Esophagus muscularis mucosa (tissue), 4 donors: ENCODE data around the gene WNT7A. TPM values are rescaled to one million over a fixed set of nuclear protein-coding genes. Genes with fewer than 3 reads are reported as not detected.
"Not testable (repeated sequence)": the region's sequence is repeated elsewhere in the genome, so short reads cannot be mapped to it uniquely, and the experiment has no call there.

ENCODE experiments used
- DNase-seq: peaks from one replicate; pipeline ENCODE4 v3.0.0-alpha.2; 2017; ENCODE audit errors: extremely low spot score
- H3K27ac ChIP-seq, 4 donors: fragments of 200-600 bp; sonication (generic); replicated peaks in 1 of 4; 1 replicate in 3 of 4; 2 replicates in 1 of 4; pipeline ENCODE4 v1.5.1; 2016 to 2019; ENCODE audit warnings: mild to moderate bottlenecking in 1 of 4
- H3K27me3 ChIP-seq, 4 donors: fragments of 200-600 bp; sonication (generic); one replicate each; pipeline versions ENCODE4 v1.5.1 to v1.6.0; 2016 to 2019
- H3K36me3 ChIP-seq, 4 donors: fragments of 200-600 bp; sonication (generic); one replicate each; pipeline ENCODE4 v1.5.1; 2016 to 2019
- H3K4me1 ChIP-seq, 4 donors: fragments of 200-600 bp; sonication (generic); one replicate each; pipeline ENCODE4 v1.5.1; 2016 to 2019
- H3K4me3 ChIP-seq, 4 donors: fragments of 200-600 bp; sonication (generic); 1 replicate in 2 of 4; 2 replicates in 2 of 4; pipeline ENCODE4 v1.5.1; 2016 to 2019; ENCODE audit warnings: mild to moderate bottlenecking in 4 of 4, moderate library complexity in 1 of 4
- H3K9me3 ChIP-seq, 4 donors: fragments of 200-600 bp; sonication (generic); 1 replicate in 3 of 4; 2 replicates in 1 of 4; pipeline ENCODE4 v1.5.1; 2016 to 2019
- EP300 ChIP-seq: sonication (generic); formaldehyde crosslinking; IDR thresholded peaks from one replicate; pipeline ENCODE4 v1.6.1; 2017; ENCODE audit warnings: antibody characterized with exemption
- POLR2A ChIP-seq: fragments of 450-650 bp; IDR thresholded peaks from one replicate; pipeline ENCODE4 v1.6.1; 2017; ENCODE audit warnings: antibody characterized with exemption, moderate library complexity, mild to moderate bottlenecking, low read depth
- POLR2AphosphoS5 ChIP-seq, 2 donors: sonication (generic); formaldehyde crosslinking; IDR thresholded peaks; one replicate each; pipeline ENCODE4 v1.6.1; 2017; ENCODE audit warnings: antibody characterized with exemption in 2 of 2
- WGBS: methylation state at CpG from one replicate; pipeline ENCODE4 v1.1.5; 2018; 5-methylcytosine and 5-hydroxymethylcytosine counted together
- intact Hi-C: fragments of 100-400 bp; cut with DNase I; formaldehyde crosslinking; loops from one replicate; pipeline ENCODE4 v1.15.1; 2023
- total RNA-seq, 4 donors: library from RNA; depleted of rRNA; stranded (reverse); fragments of >200 nt; gene quantifications; one replicate each; pipeline versions ENCODE4 v1.1.0 to v1.2.1, GENCODE V29; 2016
- TF ChIP-seq, protein P1 (sequence below), 3 experiments: fragments of 200-600 bp in 2 of 3; fragments of 450-650 bp in 1 of 3; sonication (generic) in 2 of 3; IDR thresholded peaks; one replicate each; pipeline ENCODE4 v1.5.1; 2017 to 2019; ENCODE audit warnings: antibody characterized with exemption in 3 of 3, mild to moderate bottlenecking in 2 of 3, moderate library complexity in 1 of 3

Gene WNT7A
- not detected for total RNA-seq

DNA sequence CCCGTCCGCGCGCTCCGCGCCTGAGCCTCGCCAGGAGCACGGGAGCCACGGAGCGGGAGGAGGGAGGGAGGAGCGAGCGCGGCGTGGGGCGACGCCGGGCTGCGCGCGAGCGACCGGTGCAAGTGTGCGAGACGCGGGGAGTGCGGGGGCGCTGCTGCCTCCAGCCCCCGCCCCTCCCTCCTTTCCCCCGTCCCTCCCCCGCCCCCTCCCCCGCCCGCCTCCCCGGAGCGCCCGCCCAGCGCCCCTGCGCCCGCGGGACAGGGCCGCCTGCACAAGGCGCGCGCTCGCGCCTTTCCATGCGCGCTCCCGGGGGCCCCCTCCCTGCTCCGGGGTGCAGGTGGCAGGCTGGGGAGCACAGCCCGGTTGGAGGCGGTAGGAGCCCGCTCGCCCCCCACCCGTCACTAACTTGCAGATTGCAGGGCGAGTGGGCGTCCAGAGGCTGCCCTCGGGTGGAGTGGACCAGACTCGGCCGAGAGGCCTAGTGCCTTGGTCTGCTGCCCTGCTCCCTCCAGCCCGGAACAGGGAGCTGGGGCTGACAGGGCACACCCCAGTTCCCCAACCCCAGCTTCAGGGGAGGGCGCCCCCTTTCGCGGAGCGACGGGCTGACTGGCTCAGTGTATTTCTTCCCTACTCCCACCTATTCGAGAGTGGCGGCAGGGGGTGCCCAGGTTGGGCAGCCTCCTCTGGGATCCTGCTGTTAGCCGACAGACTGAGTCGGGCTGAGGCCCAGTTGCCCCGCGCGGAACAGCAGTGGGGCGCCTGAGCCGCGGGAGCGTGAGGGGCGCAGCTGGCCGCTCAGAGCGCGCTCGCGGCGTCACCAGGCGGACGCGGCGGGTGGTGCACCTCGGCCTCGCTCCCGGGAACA, at the start of gene WNT7A:
TSS of gene WNT7A (minus strand) at position 126 of the 865 bp plus-strand sequence. CDS start 255 bp downstream, outside the sequence.
- intact Hi-C loops: loop anchor here (10.0 kb wide), 1 partner anchor 385 kb away; no protein-coding TSS in a partner anchor
- WGBS: 0% methylated on average over 2 of the region's 90 CpGs

DNA sequence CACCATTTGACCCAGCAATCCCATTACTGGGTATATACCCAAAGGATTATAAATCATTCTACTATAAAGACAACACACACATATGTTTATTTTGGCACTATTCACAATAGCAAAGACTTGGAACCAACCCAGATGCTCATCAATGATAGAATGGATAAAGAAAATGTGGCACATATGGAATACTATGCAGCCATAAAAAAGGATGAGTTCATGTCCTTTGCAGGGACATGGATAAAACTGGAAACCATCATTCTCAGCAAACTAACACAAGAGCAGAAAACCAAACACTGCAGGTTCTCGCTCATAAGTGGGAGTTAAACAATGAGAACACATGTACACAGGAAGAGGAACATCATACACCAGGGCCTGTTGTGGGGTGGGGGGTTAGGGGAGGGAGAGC, 48.9 kb upstream of the WNT7A start:
- Histone ChIP-seq H3K4me1 (peaks cover 0 to 12% (median 7%) of the 10 kb centered on the region in 4 donors), H3K9me3 (peaks cover 0 to 51% (median 18%) of the 10 kb centered on the region in 4 donors), H3K27me3 (peaks cover 0 to 16% (median 2%) of the 10 kb centered on the region in 4 donors)
- 93% methylated on average over 1 of the region's 1 CpG for WGBS
- DNase-seq, H3K27ac ChIP-seq, intact Hi-C loops, H3K36me3 ChIP-seq, H3K4me3 ChIP-seq: not testable (repeated sequence)

More for the DNA sequence above, at the start of gene WNT7A:
- peaks cover 24 to 34% (median 32%) of the 10 kb centered on the region in 4 donors for H3K4me1 ChIP-seq
- peaks cover 0 to 92% (median 43%) of the 10 kb centered on the region in 4 donors for H3K27me3 ChIP-seq
- peaks cover 0 to 9% (median 6%) of the 10 kb centered on the region in 4 donors for H3K9me3 ChIP-seq
- TF ChIP-seq, protein P1, sequence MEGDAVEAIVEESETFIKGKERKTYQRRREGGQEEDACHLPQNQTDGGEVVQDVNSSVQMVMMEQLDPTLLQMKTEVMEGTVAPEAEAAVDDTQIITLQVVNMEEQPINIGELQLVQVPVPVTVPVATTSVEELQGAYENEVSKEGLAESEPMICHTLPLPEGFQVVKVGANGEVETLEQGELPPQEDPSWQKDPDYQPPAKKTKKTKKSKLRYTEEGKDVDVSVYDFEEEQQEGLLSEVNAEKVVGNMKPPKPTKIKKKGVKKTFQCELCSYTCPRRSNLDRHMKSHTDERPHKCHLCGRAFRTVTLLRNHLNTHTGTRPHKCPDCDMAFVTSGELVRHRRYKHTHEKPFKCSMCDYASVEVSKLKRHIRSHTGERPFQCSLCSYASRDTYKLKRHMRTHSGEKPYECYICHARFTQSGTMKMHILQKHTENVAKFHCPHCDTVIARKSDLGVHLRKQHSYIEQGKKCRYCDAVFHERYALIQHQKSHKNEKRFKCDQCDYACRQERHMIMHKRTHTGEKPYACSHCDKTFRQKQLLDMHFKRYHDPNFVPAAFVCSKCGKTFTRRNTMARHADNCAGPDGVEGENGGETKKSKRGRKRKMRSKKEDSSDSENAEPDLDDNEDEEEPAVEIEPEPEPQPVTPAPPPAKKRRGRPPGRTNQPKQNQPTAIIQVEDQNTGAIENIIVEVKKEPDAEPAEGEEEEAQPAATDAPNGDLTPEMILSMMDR (IDR thresholded peaks at IDR 0.05): peak in 1 of 3 experiments; percentile 37
- TF ChIP-seq EP300: no peak
- H3K4me3 ChIP-seq: peak within 1 kb of the TSS; percentile 36 to 44 (median 40)
- no peak within 1 kb of the TSS for H3K27ac ChIP-seq
- H3K36me3 ChIP-seq: no peaks in the 10 kb centered on the region
- DNase-seq: no peak

DNA sequence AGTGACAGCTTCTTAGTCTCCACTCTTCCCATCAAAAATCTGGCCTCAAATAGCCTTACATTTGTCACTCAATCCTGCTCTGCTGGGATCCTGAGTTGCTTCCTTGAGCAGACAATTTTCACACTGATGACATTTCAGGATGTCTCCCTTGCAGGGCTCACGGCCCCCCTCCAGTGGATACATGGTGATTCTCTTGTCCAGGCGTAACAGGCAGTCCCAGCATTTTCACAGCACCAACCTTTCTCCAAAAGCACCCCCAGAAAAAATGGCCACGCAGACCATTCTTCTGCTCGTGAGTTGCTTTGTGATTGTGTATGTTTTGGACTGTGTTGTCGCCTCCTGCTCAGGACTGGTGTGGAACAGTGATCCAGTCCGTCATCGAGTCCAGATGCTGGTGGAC, 47.4 kb upstream of the WNT7A start:
- no peaks in the 10 kb centered on the region for H3K36me3 ChIP-seq
- H3K9me3 ChIP-seq: peaks cover 0 to 46% (median 22%) of the 10 kb centered on the region in 4 donors
- 64% methylated on average over 7 of the region's 7 CpGs for WGBS
- TF ChIP-seq EP300 (no peak), POLR2A (no peak), POLR2AphosphoS5 (IDR thresholded peaks at IDR 0.05) (no peak)
- TF ChIP-seq, protein P1 (IDR thresholded peaks at IDR 0.05): no peak
- no peak for DNase-seq
- no peak overlapping the region for H3K4me3 ChIP-seq
- H3K27ac ChIP-seq: no peak overlapping the region
- intact Hi-C loops: no loop called here
- H3K27me3 ChIP-seq: peaks cover 0 to 4% (median 0%) of the 10 kb centered on the region in 4 donors
- peaks cover 0 to under 1% (median 0%) of the 10 kb centered on the region in 4 donors for H3K4me1 ChIP-seq

- no peak for DNase-seq
- Histone ChIP-seq H3K27me3 (no peaks in the 10 kb centered on the region), H3K4me3 (no peak overlapping the region), H3K36me3 (no peaks in the 10 kb centered on the region), H3K9me3 (peaks cover 0 to 79% (median 62%) of the 10 kb centered on the region in 4 donors), H3K27ac (no peak overlapping the region), H3K4me1 (no peaks in the 10 kb centered on the region)
- TF ChIP-seq, protein P1 (IDR thresholded peaks at IDR 0.05): no peak
- no peak for TF ChIP-seq POLR2A
- TF ChIP-seq EP300: no peak
- intact Hi-C loops: no loop called here
- 86% methylated on average over 1 of the region's 1 CpG for WGBS
Measured at GRCh38 chr3:13916375-13916774, 36.5 kb upstream of the WNT7A start.

DNA sequence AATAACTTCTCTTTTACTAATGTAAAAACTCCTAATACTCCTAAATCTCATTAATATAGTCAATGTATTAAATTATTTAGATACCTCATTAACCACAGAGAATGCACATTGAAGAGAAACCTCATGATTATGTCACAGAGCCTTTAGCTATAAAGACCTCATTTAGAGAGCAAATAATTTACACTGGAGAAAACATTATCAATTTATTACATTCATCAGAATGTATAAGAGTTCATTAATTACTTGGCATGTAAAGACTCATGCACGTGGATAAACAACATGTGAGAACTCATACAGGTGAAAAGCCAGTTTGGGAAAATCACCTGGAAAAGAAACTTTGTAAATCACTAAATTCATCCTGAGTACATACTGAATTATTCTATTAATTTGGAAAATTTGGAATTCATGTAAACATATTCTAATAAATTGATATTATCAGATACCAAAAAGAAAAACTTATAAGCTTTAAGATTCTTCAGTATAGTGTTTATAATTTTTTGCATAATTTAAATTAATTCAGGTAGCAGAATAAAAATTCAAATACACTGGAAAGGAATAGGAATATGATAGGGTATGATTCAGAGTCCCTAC, 22.9 kb upstream of the WNT7A start:
- Histone ChIP-seq H3K27ac (no peak overlapping the region), H3K4me1 (no peaks in the 10 kb centered on the region), H3K27me3 (no peaks in the 10 kb centered on the region), H3K4me3 (no peak overlapping the region), H3K36me3 (peaks cover 0 to 9% (median 0%) of the 10 kb centered on the region in 4 donors), H3K9me3 (peaks cover 0 to 68% (median 51%) of the 10 kb centered on the region in 4 donors)
- intact Hi-C loops: no loop called here
- TF ChIP-seq POLR2AphosphoS5 (IDR thresholded peaks at IDR 0.05) (no peak), EP300 (no peak), POLR2A (no peak)
- TF ChIP-seq, protein P1 (IDR thresholded peaks at IDR 0.05): no peak
- WGBS: 61% methylated on average over 1 of the region's 1 CpG
- no peak for DNase-seq
